Measurements from ENCODE around the gene KRT6A. TPM values are rescaled to one million over a fixed set of nuclear protein-coding genes. Genes with fewer than 3 reads are reported as not detected.

Gene KRT6A
- total and polyA plus RNA-seq, 7 donors = 0.13 to 1.4 (median 0.52) TPM; not detected in 1

DNA sequence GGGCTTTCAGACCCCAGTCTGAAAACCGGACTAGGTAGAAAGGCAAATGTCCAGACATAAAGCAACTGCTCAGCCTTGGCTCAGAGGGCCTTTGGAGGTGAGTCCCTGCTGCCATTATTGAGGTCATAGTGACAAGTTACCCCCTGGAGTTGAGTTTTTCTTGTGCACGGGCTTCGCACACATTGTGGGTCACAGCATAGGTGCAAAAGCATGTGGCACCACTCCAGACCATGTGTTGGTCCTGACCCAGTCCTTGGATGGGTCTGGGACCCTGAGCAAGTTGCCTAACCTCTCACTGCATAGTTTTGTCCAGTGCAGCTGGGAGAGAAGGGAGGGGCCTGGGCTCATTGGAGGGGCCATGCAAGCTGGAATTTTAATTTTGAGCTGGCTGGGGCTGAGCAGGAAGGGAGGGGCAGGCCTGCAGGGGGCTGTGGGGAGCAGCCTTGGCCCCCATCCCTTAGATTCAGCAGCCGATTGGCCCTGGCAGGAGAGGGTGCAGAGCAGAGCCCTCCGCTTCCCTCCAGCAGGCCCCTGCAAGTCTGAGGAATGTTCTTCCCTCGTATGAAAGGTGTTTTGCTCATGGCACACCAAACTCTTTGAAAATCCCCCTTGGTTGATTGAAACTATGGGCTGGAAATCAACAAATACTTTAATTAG is 31.3 kb upstream of the KRT6A start:
- DNase-seq = no peak
- Histone ChIP-seq H3K4me3 (no peak overlapping the region), H3K36me3 (ENCODE audit: insufficient read depth in 1 of 2, low read depth in 1 of 2) (no peaks in the 10 kb centered on the region), H3K4me1 (no peaks in the 10 kb centered on the region), H3K27me3 (ENCODE audit: insufficient read depth in 3 of 3, low read length in 2 of 3) (peaks cover 0 to 14% (median 2%) of the 10 kb centered on the region in 3 donors), H3K9me3 (no peaks in the 10 kb centered on the region), H3K27ac (no peak overlapping the region)
- TF ChIP-seq, protein P1, sequence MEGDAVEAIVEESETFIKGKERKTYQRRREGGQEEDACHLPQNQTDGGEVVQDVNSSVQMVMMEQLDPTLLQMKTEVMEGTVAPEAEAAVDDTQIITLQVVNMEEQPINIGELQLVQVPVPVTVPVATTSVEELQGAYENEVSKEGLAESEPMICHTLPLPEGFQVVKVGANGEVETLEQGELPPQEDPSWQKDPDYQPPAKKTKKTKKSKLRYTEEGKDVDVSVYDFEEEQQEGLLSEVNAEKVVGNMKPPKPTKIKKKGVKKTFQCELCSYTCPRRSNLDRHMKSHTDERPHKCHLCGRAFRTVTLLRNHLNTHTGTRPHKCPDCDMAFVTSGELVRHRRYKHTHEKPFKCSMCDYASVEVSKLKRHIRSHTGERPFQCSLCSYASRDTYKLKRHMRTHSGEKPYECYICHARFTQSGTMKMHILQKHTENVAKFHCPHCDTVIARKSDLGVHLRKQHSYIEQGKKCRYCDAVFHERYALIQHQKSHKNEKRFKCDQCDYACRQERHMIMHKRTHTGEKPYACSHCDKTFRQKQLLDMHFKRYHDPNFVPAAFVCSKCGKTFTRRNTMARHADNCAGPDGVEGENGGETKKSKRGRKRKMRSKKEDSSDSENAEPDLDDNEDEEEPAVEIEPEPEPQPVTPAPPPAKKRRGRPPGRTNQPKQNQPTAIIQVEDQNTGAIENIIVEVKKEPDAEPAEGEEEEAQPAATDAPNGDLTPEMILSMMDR (IDR thresholded peaks at IDR 0.05) = no peak
- 62 to 72% (median 67%) methylated on average over 6 of the region's 6 CpGs for WGBS, 3 donors
- intact Hi-C loops (cut with DNase I) = no loop called here
- ATAC-seq = no peak

DNA sequence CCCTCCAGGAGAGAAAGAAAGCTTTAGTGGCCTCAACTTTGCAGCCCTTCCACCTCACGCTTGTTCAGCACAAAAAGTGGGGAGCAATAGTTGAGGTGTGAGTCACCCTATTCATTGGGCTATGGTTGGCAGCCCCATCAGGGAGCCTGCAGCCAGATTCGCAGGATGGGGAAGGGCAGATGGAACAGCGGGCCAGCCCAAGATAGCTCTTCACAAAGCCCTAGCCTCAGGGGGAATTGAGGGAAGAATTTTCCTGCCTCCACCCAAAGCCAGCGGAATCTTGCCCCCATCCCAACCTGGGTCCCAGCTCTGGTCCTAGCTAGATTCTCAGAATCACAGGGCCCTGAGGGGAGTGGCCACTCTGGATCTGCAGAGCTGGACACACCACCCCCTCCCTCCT is 30.8 kb upstream of the KRT6A start:
- Histone ChIP-seq H3K27ac (no peak overlapping the region), H3K4me1 (no peaks in the 10 kb centered on the region), H3K9me3 (no peaks in the 10 kb centered on the region), H3K27me3 (ENCODE audit: insufficient read depth in 3 of 3, low read length in 2 of 3) (peaks cover 0 to 14% (median 2%) of the 10 kb centered on the region in 3 donors), H3K4me3 (no peak overlapping the region), H3K36me3 (ENCODE audit: insufficient read depth in 1 of 2, low read depth in 1 of 2) (no peaks in the 10 kb centered on the region)
- 82 to 86% (median 86%) methylated on average over 4 of the region's 4 CpGs for WGBS, 3 donors
- TF ChIP-seq, protein P1 (IDR thresholded peaks at IDR 0.05) = no peak
- intact Hi-C loops (cut with DNase I) = no loop called here
- DNase-seq (no peak), ATAC-seq (no peak)

DNA sequence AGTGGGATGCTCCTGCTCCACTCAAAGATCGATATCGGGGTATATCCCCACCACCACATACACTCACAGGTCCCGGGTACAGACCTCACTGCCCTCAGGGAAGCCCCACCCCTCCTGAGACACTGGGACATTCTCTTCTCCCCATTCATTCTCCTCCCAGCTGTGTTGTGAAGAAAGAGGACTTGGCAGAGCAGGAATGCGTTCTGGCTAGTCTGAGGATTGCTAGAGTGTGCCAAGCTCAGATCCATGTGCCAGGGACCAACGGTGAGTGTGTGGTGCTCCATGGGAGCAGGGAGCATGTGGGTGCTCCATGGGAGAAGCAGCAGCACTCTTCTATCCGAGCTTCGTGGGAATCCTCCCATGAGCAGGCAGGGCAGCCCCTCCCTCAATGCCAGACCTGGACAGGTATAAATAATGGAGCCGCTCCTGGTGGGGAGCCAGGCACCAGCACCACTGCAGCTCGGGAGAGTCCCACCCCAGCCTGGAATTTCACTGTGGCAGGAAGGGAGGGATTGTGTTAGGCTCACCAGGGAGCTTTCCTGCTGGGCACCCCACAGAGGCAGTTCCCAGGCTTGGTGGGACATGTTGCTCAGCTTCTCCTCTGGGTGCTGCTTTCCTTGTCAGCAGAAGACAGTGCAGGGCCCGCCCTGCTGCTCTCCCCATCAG is 29.4 kb upstream of the KRT6A start:
- no peak for DNase-seq
- peak in 3 of 4 donors; percentile 17 to 70 (median 53) for ATAC-seq
- no peaks in the 10 kb centered on the region for H3K9me3 ChIP-seq
- no peaks in the 10 kb centered on the region for H3K4me1 ChIP-seq
- peaks cover 0 to 14% (median 4%) of the 10 kb centered on the region in 3 donors for H3K27me3 ChIP-seq (ENCODE audit: insufficient read depth in 3 of 3, low read length in 2 of 3)
- 31 to 46% (median 35%) methylated on average over 10 of the region's 10 CpGs for WGBS, 3 donors
- TF ChIP-seq, protein P1 (IDR thresholded peaks at IDR 0.05) = no peak
- intact Hi-C loops (cut with DNase I) = no loop called here
- H3K36me3 ChIP-seq (ENCODE audit: insufficient read depth in 1 of 2, low read depth in 1 of 2) = no peaks in the 10 kb centered on the region
- H3K27ac ChIP-seq = no peak overlapping the region
- no peak overlapping the region for H3K4me3 ChIP-seq

DNA sequence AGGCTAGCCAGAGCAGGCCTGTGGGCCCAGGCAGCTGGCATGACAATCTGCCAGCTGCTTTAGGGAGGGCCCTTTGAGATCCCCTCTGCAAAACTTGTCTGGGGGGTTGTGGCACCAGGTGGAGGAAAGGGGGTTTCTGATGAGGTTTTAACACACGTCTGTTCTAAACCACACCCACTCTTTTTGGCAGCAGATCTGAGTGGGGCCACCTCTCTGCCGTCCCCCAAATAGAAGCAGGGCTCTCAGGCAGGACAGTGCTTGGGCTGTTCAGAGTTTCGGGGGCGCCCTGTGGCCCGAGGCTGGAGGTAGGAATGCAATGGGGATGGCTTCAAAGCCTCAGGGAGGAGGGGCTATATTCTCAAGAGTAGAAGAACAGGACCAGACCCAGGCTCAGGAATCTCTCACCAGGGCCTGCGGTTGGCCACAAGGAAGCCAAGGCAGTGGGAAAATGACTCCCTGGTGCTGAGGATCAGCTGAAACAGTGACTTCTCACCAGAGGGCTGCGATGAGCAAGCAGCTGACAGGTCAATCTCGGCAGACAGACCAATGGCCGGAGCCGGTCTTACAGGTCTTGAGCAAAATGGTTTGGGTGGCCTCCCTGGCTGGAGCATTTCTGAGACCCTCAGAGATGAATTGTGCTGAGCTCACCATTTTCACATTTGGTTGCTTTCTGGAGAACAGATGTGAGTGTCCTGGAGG is 28.7 kb upstream of the KRT6A start:
- WGBS, 3 donors = 42 to 60% (median 49%) methylated on average over 10 of the region's 10 CpGs
- no peak overlapping the region for H3K27ac ChIP-seq
- ATAC-seq = no peak
- H3K9me3 ChIP-seq = no peaks in the 10 kb centered on the region
- TF ChIP-seq, protein P1 (IDR thresholded peaks at IDR 0.05) = no peak
- no peak for DNase-seq
- H3K4me1 ChIP-seq = no peaks in the 10 kb centered on the region
- H3K36me3 ChIP-seq (ENCODE audit: insufficient read depth in 1 of 2, low read depth in 1 of 2) = no peaks in the 10 kb centered on the region
- intact Hi-C loops (cut with DNase I) = no loop called here
- H3K4me3 ChIP-seq = no peak overlapping the region
- H3K27me3 ChIP-seq (ENCODE audit: insufficient read depth in 3 of 3, low read length in 2 of 3) = peaks cover 0 to 14% (median 4%) of the 10 kb centered on the region in 3 donors

Measured in psoas muscle (tissue), 8 donors.